B cell (primary cell): ENCODE measurements around the gene FAR1. TPM values are rescaled to one million over a fixed set of nuclear protein-coding genes. Genes with fewer than 3 reads are reported as not detected.

ENCODE experiments used
- ATAC-seq: fragments of 200-7000 bp; cut with Tn5 transposase; one replicate; pipeline ENCODE4 v1.10.0; 2021; ENCODE audit warnings: low read depth, mild to moderate bottlenecking, moderate number of reproducible peaks, moderate library complexity
- CTCF ChIA-PET: fragments of 350-600 bp; sonication (Branson Sonifier 250); formaldehyde crosslinking; loops from one replicate; lab custom pipeline; 2021; ENCODE audit warnings: antibody characterized with exemption, inconsistent platforms; lab: Charles Lee
- POLR2A ChIA-PET: fragments of 350-600 bp; sonication (Branson Sonifier 250); formaldehyde crosslinking; loops from one replicate; lab custom pipeline; 2021; ENCODE audit warnings: antibody characterized with exemption; lab: Charles Lee
- DNase-seq: peaks from one replicate; pipeline ENCODE4 v3.0.0; 2013
- H2AFZ ChIP-seq: 2 replicates; pipeline ENCODE4 v1.6.1; 2012; ENCODE audit warnings: mild to moderate bottlenecking, low read depth, low read length; ENCODE audit not compliant: insufficient read depth, poor library complexity, severe bottlenecking
- H3K27ac ChIP-seq, 2 donors: 1 replicate in 1 of 2; 2 replicates in 1 of 2; pipeline ENCODE4 v1.5.1; 2012 to 2013; ENCODE audit warnings: low read length in 2 of 2, mild to moderate bottlenecking in 2 of 2, moderate library complexity in 1 of 2
- H3K27me3 ChIP-seq, 4 experiments: fragments of 200-600 bp in 1 of 4; sonication (generic) in 1 of 4; replicated peaks in 1 of 4; 1 replicate in 2 of 4; 2 replicates in 2 of 4; pipeline versions ENCODE4 v1.6.1 to v1.7.0; 2013 to 2016; ENCODE audit warnings: low read length in 3 of 4, mild to moderate bottlenecking in 2 of 4, mixed read lengths in 1 of 4, moderate library complexity in 1 of 4; ENCODE audit not compliant: insufficient read depth in 4 of 4, control insufficient read depth in 3 of 4; ENCODE audit errors: control extremely low read depth in 1 of 4
- H3K36me3 ChIP-seq, 2 experiments: replicated peaks in 1 of 2; 1 replicate in 1 of 2; 2 replicates in 1 of 2; pipeline versions ENCODE4 v1.6.1 to v1.7.1; 2013; ENCODE audit warnings: low read length in 1 of 2; ENCODE audit not compliant: insufficient read depth in 2 of 2, control insufficient read depth in 1 of 2; ENCODE audit errors: control extremely low read depth in 1 of 2, extremely low read depth in 1 of 2
- H3K4me1 ChIP-seq, 2 donors: fragments of 200-600 bp in 1 of 2; sonication (generic) in 1 of 2; 1 replicate in 1 of 2; 2 replicates in 1 of 2; pipeline versions ENCODE4 v1.5.1 to v1.6.1; 2013 to 2017; ENCODE audit warnings: low read length in 2 of 2; ENCODE audit not compliant: control insufficient read depth in 2 of 2, insufficient read depth in 2 of 2
- H3K4me2 ChIP-seq: replicated peaks from 2 replicates; pipeline ENCODE3; 2012; ENCODE audit warnings: mild to moderate bottlenecking, low read depth, low read length; ENCODE audit not compliant: poor library complexity, severe bottlenecking
- H3K4me3 ChIP-seq, 5 experiments: fragments of 200-600 bp in 1 of 5; sonication (generic) in 1 of 5; 1 replicate in 3 of 5; 2 replicates in 2 of 5; pipeline versions ENCODE4 v1.5.1 to v1.7.0; 2011 to 2016; ENCODE audit warnings: low read length in 4 of 5, mild to moderate bottlenecking in 4 of 5, low read depth in 2 of 5, control low read depth in 1 of 5, moderate library complexity in 1 of 5; ENCODE audit not compliant: insufficient read depth in 1 of 5; ENCODE audit errors: control extremely low read depth in 1 of 5, extremely low read depth in 1 of 5
- H3K79me2 ChIP-seq: fragments of 200-600 bp; sonication (generic); one replicate; pipeline ENCODE4 v1.6.0; 2016; ENCODE audit warnings: low read length; ENCODE audit not compliant: control insufficient read depth, insufficient read depth
- H3K9ac ChIP-seq: fragments of 200-600 bp; sonication (generic); 2 replicates; pipeline ENCODE4 v1.6.1; 2017; ENCODE audit warnings: mild to moderate bottlenecking, low read length, moderate library complexity
- H3K9me3 ChIP-seq, 3 donors: one replicate each; pipeline versions ENCODE4 v1.6.1 to v1.7.1; 2013; ENCODE audit warnings: low read length in 2 of 3; ENCODE audit not compliant: control insufficient read depth in 2 of 3, insufficient read depth in 1 of 3; ENCODE audit errors: control extremely low read depth in 1 of 3
- H4K20me1 ChIP-seq: 2 replicates; pipeline ENCODE4 v1.6.0; 2012; ENCODE audit warnings: mild to moderate bottlenecking, low read length; ENCODE audit not compliant: insufficient read depth, control insufficient read depth, poor library complexity, severe bottlenecking
- H3K27ac Mint-ChIP-seq: one replicate; pipeline ENCODE4 v1.8.0; 2021; ENCODE audit warnings: mixed read lengths
- H3K27me3 Mint-ChIP-seq: one replicate; pipeline ENCODE4 v1.8.0; 2021; ENCODE audit warnings: mixed read lengths
- H3K4me1 Mint-ChIP-seq: one replicate; pipeline ENCODE4 v1.8.0; 2021; ENCODE audit warnings: mixed read lengths
- H3K4me3 Mint-ChIP-seq: one replicate; pipeline ENCODE4 v1.8.0; 2021; ENCODE audit warnings: mixed read lengths
- H3K9me3 Mint-ChIP-seq: one replicate; pipeline ENCODE4 v1.8.0; 2022; ENCODE audit warnings: mixed read lengths; ENCODE audit not compliant: insufficient read depth
- EZH2 ChIP-seq: IDR thresholded peaks from 2 replicates; pipeline ENCODE4 v1.6.1; 2012; ENCODE audit warnings: borderline replicate concordance, low read depth, mild to moderate bottlenecking, moderate library complexity, low read length; ENCODE audit not compliant: insufficient read depth, poor library complexity, severe bottlenecking
- WGBS: methylation state at CpG from one replicate; pipeline ENCODE4 v1.1.5; 2013; ENCODE audit warnings: missing lambda C conversion rate; ENCODE audit not compliant: insufficient coverage; 5-methylcytosine and 5-hydroxymethylcytosine counted together
- intact Hi-C: fragments of 100-400 bp; cut with micrococcal nuclease; formaldehyde crosslinking; loops from one replicate; pipeline ENCODE4 v1.10.0; 2022
- polyA plus RNA-seq: library from polyadenylated mRNA; depleted of rRNA; stranded (reverse); fragments of >200 nt; gene quantifications from 2 replicates; pipeline ENCODE4 v1.2.3, GENCODE V29; 2012
- total RNA-seq, 2 donors: library from RNA; stranded (reverse); fragments of 120-200 nt in 1 of 2; gene quantifications; 1 replicate in 1 of 2; 2 replicates in 1 of 2; pipeline versions ENCODE4 v1.2.3 to v1.2.4, GENCODE V29; 2013 to 2022
- TF ChIP-seq, protein P1 (sequence below): fragments of 200-600 bp; IDR thresholded peaks from one replicate; pipeline ENCODE4 v1.8.0; 2022; ENCODE audit warnings: antibody characterized with exemption, mild to moderate bottlenecking

The FAR1 gene
- total and polyA plus RNA-seq, 2 donors (not counting 1 experiment from before 2014, with no cell fraction given), result 8.1 to 44.8 TPM

- Histone ChIP-seq H3K9me3 (no peaks in the 10 kb centered on the region), H3K4me3 (no peak overlapping the region), H3K4me1 (no peaks in the 10 kb centered on the region), H4K20me1 (peaks cover 9% of the 10 kb centered on the region), H2AFZ (no peak overlapping the region), H3K4me2 (no peak overlapping the region), H3K79me2 (peaks cover 2% of the 10 kb centered on the region), H3K9ac (no peak overlapping the region), H3K36me3 (peaks cover 11 to 34% of the 10 kb centered on the region in 2 experiments), H3K27ac (no peak overlapping the region), H3K27me3 (no peaks in the 10 kb centered on the region)
- Mint-ChIP-seq H3K27ac (no peak overlapping the region), H3K4me1 (no peaks in the 10 kb centered on the region), H3K9me3 (no peaks in the 10 kb centered on the region), H3K27me3 (no peaks in the 10 kb centered on the region), H3K4me3 (no peak overlapping the region)
- no peak for ATAC-seq
- no peak for TF ChIP-seq EZH2
- TF ChIP-seq, protein P1, sequence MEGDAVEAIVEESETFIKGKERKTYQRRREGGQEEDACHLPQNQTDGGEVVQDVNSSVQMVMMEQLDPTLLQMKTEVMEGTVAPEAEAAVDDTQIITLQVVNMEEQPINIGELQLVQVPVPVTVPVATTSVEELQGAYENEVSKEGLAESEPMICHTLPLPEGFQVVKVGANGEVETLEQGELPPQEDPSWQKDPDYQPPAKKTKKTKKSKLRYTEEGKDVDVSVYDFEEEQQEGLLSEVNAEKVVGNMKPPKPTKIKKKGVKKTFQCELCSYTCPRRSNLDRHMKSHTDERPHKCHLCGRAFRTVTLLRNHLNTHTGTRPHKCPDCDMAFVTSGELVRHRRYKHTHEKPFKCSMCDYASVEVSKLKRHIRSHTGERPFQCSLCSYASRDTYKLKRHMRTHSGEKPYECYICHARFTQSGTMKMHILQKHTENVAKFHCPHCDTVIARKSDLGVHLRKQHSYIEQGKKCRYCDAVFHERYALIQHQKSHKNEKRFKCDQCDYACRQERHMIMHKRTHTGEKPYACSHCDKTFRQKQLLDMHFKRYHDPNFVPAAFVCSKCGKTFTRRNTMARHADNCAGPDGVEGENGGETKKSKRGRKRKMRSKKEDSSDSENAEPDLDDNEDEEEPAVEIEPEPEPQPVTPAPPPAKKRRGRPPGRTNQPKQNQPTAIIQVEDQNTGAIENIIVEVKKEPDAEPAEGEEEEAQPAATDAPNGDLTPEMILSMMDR, result no peak
- DNase-seq, result no peak
- 100% methylated on average over 1 of the region's 2 CpGs for WGBS
- ChIA-PET CTCF (no interaction called here), POLR2A (no interaction called here)
- intact Hi-C loops, result no loop called here
Observed at GRCh38 chr11:13699041-13699440, 30.6 kb downstream of the FAR1 start.

GRCh38 chr11:13699870-13700269, 31.4 kb downstream of the FAR1 start:
- POLR2A ChIA-PET, result no interaction called here
- no peaks in the 10 kb centered on the region for H3K79me2 ChIP-seq
- Mint-ChIP-seq H3K27me3 (no peaks in the 10 kb centered on the region), H3K4me1 (no peaks in the 10 kb centered on the region), H3K4me3 (no peak overlapping the region), H3K9me3 (no peaks in the 10 kb centered on the region), H3K27ac (no peak overlapping the region)
- no peak overlapping the region for H3K27ac ChIP-seq
- intact Hi-C loops, result no loop called here
- no peaks in the 10 kb centered on the region for H3K27me3 ChIP-seq
- H3K4me3 ChIP-seq, result no peak overlapping the region
- peaks cover under 1% of the 10 kb centered on the region for H4K20me1 ChIP-seq
- CTCF ChIA-PET, result no interaction called here
- no peaks in the 10 kb centered on the region for H3K4me1 ChIP-seq
- no peaks in the 10 kb centered on the region for H3K9me3 ChIP-seq
- no peak for ATAC-seq
- H3K4me2 ChIP-seq, result no peak overlapping the region
- WGBS, result no CpG with 5 or more reads among the region's 1 CpG
- no peak for DNase-seq
- peaks cover 11 to 30% of the 10 kb centered on the region in 2 experiments for H3K36me3 ChIP-seq
- TF ChIP-seq, protein P1, result no peak
- TF ChIP-seq EZH2, result no peak
- no peak overlapping the region for H2AFZ ChIP-seq
- no peak overlapping the region for H3K9ac ChIP-seq
